Central memory CD8-positive, alpha-beta T cell (primary cell): ENCODE measurements around the gene ZNF484.
"Not testable (repeated sequence)": the region's sequence is repeated elsewhere in the genome, so short reads cannot be mapped to it uniquely, and the experiment has no call there.

Experiments used
- ATAC-seq: fragments of 150-1000 bp; cut with Tn5 transposase; replicated peaks from 2 replicates; pipeline ENCODE4 v1.10.0; 2022; ENCODE audit warnings: mild to moderate bottlenecking, moderate FRiP score, moderate number of reproducible peaks; ENCODE audit not compliant: poor library complexity, severe bottlenecking; ENCODE audit errors: extremely low read depth
- DNase-seq, 2 donors: peaks; one replicate each; pipeline ENCODE4 v3.0.0; 2021; ENCODE audit warnings: low spot score in 2 of 2
- H3K27ac Mint-ChIP-seq: one replicate; pipeline ENCODE4 v1.8.0; 2022; ENCODE audit warnings: low read depth, mild to moderate bottlenecking, moderate library complexity, mixed read lengths
- H3K27me3 Mint-ChIP-seq: one replicate; pipeline ENCODE4 v1.8.0; 2022; ENCODE audit warnings: mixed read lengths
- H3K36me3 Mint-ChIP-seq: one replicate; pipeline ENCODE4 v1.8.0; 2022; ENCODE audit warnings: mild to moderate bottlenecking, moderate library complexity, mixed read lengths; ENCODE audit not compliant: insufficient read depth
- H3K4me1 Mint-ChIP-seq: one replicate; pipeline ENCODE4 v1.8.0; 2022; ENCODE audit warnings: mixed read lengths
- H3K4me3 Mint-ChIP-seq: one replicate; pipeline ENCODE4 v1.8.0; 2022; ENCODE audit warnings: mild to moderate bottlenecking, moderate library complexity, mixed read lengths
- H3K9me3 Mint-ChIP-seq: one replicate; pipeline ENCODE4 v1.8.0; 2022; ENCODE audit warnings: mixed read lengths

Gene ZNF484

DNA sequence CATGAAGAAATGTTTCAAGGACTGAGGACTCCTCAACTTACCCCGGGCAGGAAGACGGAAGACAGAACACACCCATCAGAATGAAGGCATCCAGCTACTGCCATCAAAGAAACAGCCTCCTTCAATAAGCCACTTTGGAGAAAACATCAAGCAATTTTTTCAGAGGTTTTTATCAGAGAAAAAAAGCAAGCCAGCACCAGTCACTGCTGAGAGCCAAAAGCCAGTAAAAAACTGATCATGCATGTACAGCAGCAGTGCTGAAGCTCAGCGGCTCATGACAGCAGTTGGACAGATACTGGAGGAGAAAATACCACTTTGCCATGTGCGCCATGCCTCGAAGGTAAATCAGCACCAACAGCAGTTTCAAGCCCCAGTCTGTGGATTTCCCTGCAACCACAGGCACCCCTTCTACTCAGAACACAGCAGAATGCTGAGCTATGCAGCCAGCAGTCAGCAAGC lies 10.1 kb upstream of the ZNF484 start:
- Mint-ChIP-seq H3K36me3 (peaks cover 7% of the 10 kb centered on the region), H3K27me3 (no peaks in the 10 kb centered on the region), H3K4me3 (no peak overlapping the region), H3K9me3 (no peaks in the 10 kb centered on the region), H3K27ac (no peak overlapping the region), H3K4me1 (peaks cover 23% of the 10 kb centered on the region)
- ATAC-seq, result peak; percentile 19
- DNase-seq, result no peak

DNA sequence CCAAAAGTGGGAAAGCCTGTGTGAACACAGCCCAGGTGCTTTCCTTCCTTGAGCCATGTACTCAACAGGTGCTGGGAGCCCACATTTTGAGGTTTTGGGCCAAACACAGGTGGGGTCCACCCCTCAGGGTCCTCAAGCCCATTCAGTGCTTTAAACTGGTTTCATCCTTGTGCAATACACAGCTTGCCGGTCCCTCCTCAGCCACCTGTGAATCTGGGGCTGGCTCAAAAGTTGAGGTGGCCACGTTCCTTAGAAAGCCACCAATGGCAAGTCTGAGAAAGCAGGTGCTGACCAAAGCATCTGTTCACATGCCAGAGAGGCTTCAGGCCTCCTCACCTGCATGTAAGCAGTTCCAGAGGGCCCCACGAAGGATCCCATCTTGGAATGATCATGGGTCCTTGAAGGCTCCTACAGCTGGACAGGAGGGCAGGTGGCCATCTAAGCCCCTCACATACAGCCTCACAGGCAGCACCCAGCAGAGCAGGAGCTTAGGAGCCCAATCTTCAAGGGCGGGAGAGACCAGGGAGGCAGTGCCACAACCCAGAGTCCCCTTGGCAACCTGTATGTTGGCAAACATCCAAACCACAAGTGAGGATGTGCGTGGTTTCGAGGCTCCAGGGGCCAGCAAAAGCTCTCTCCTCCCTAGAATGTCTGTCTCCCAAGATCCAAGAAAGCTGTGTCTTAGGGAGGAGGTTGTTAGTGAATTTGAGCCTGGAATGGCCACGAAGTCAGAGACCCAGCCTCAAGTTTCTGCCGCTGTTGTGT lies 9.2 kb upstream of the ZNF484 start:
- DNase-seq, result peak in 1 of 2 donors; percentile 50
- peak; percentile 49 for ATAC-seq
- H3K4me1 Mint-ChIP-seq, result peaks cover 23% of the 10 kb centered on the region
- H3K4me3 Mint-ChIP-seq, H3K27ac Mint-ChIP-seq, H3K9me3 Mint-ChIP-seq, H3K36me3 Mint-ChIP-seq, H3K27me3 Mint-ChIP-seq: not testable (repeated sequence)

GRCh38 chr9:92883666-92884405 lies 6.0 kb upstream of the ZNF484 start:
- H3K27me3 Mint-ChIP-seq, ATAC-seq, H3K27ac Mint-ChIP-seq, H3K9me3 Mint-ChIP-seq, DNase-seq, H3K36me3 Mint-ChIP-seq, H3K4me3 Mint-ChIP-seq: not testable (repeated sequence)
- H3K4me1 Mint-ChIP-seq, result peaks cover 23% of the 10 kb centered on the region

- peaks cover 13% of the 10 kb centered on the region for H3K36me3 Mint-ChIP-seq
- H3K9me3 Mint-ChIP-seq, result no peaks in the 10 kb centered on the region
- H3K27me3 Mint-ChIP-seq, result no peaks in the 10 kb centered on the region
- no peak overlapping the region for H3K27ac Mint-ChIP-seq
- no peak for DNase-seq
- peaks cover 24% of the 10 kb centered on the region for H3K4me1 Mint-ChIP-seq
- no peak for ATAC-seq
- no peak overlapping the region for H3K4me3 Mint-ChIP-seq
Observed at GRCh38 chr9:92882276-92882675, 4.4 kb upstream of the ZNF484 start.

GRCh38 chr9:92875373-92875772 lies 2.5 kb downstream of the ZNF484 start:
- Mint-ChIP-seq H3K27ac (peak overlapping the region; percentile 100), H3K9me3 (no peaks in the 10 kb centered on the region), H3K4me1 (peaks cover 68% of the 10 kb centered on the region), H3K4me3 (peak overlapping the region; percentile 14), H3K27me3 (no peaks in the 10 kb centered on the region), H3K36me3 (peaks cover 28% of the 10 kb centered on the region)
- ATAC-seq (no peak), DNase-seq (no peak)

GRCh38 chr9:92870289-92870688 lies 7.5 kb downstream of the ZNF484 start:
- peaks cover 57% of the 10 kb centered on the region for H3K4me1 Mint-ChIP-seq
- H3K27me3 Mint-ChIP-seq, result no peaks in the 10 kb centered on the region
- H3K27ac Mint-ChIP-seq, result no peak overlapping the region
- ATAC-seq, result no peak
- no peaks in the 10 kb centered on the region for H3K9me3 Mint-ChIP-seq
- peaks cover 31% of the 10 kb centered on the region for H3K36me3 Mint-ChIP-seq
- H3K4me3 Mint-ChIP-seq, result no peak overlapping the region
- no peak for DNase-seq

GRCh38 chr9:92866600-92866999 lies 11.2 kb downstream of the ZNF484 start:
- not testable (repeated sequence) for ATAC-seq, DNase-seq, H3K9me3 Mint-ChIP-seq, H3K4me3 Mint-ChIP-seq, H3K27me3 Mint-ChIP-seq, H3K27ac Mint-ChIP-seq
- Mint-ChIP-seq H3K36me3 (peaks cover 27% of the 10 kb centered on the region), H3K4me1 (peaks cover 60% of the 10 kb centered on the region)

- no peak for DNase-seq
- H3K4me3 Mint-ChIP-seq, result no peak overlapping the region
- H3K9me3 Mint-ChIP-seq, result no peaks in the 10 kb centered on the region
- H3K4me1 Mint-ChIP-seq, result peaks cover 51% of the 10 kb centered on the region
- H3K27me3 Mint-ChIP-seq, result no peaks in the 10 kb centered on the region
- peaks cover 26% of the 10 kb centered on the region for H3K36me3 Mint-ChIP-seq
- H3K27ac Mint-ChIP-seq, result no peak overlapping the region
- no peak for ATAC-seq
Observed at GRCh38 chr9:92864152-92864551, 13.7 kb downstream of the ZNF484 start.

DNA sequence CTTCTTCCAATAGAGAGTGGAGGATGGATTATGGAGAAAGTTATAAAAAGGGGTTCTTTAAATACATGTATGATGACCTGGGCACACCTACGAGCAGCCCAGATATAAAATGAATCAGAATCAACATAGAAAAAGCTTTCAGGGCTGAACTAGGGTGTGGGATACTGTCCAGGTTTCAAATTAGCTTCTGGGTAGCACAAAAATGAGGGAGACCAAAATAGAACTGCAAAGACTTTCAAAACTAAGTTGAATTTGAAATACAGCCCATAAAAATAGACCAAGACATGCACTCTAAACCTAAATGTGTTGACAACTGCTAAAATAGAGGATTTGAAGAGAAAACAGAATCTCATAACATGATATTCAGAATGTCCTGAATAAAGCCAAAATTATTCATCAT lies 17.0 kb downstream of the ZNF484 start:
- no peak for ATAC-seq
- Mint-ChIP-seq H3K9me3 (no peaks in the 10 kb centered on the region), H3K4me3 (no peak overlapping the region), H3K27me3 (no peaks in the 10 kb centered on the region), H3K27ac (peak overlapping the region; percentile 20), H3K4me1 (peaks cover 49% of the 10 kb centered on the region), H3K36me3 (peaks cover 34% of the 10 kb centered on the region)
- DNase-seq, result no peak

- Mint-ChIP-seq H3K36me3 (peaks cover 57% of the 10 kb centered on the region), H3K9me3 (no peaks in the 10 kb centered on the region), H3K4me1 (peaks cover 25% of the 10 kb centered on the region), H3K4me3 (no peak overlapping the region), H3K27ac (no peak overlapping the region), H3K27me3 (no peaks in the 10 kb centered on the region)
- no peak for DNase-seq
- no peak for ATAC-seq
Observed at GRCh38 chr9:92857236-92857635, 20.6 kb downstream of the ZNF484 start.

GRCh38 chr9:92853716-92854115 lies 24.1 kb downstream of the ZNF484 start:
- Mint-ChIP-seq H3K27me3 (no peaks in the 10 kb centered on the region), H3K27ac (no peak overlapping the region), H3K9me3 (no peaks in the 10 kb centered on the region), H3K36me3 (peaks cover 59% of the 10 kb centered on the region), H3K4me3 (no peak overlapping the region), H3K4me1 (peaks cover 9% of the 10 kb centered on the region)
- ATAC-seq (no peak), DNase-seq (no peak)

DNA sequence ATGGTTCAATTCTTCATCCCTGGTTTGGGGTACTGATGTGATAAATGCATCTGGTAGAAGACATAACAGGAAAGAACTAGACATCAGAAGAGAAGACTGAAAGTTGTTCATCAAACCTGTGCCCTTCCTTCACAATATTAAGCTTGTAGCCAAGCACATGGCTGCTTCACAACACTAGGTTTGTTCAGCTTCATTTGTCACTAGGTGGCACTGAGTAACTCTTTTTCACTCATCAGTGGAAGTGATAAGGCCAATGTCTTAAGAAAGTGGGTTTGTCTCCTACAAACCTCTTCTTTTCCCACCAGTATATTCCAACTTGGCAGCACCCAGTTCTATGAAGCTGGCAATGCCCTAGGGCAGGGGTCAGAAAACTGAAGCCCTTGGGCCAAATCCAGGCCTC lies 26.9 kb downstream of the ZNF484 start:
- ATAC-seq, result no peak
- H3K4me1 Mint-ChIP-seq, result no peaks in the 10 kb centered on the region
- H3K27me3 Mint-ChIP-seq, result no peaks in the 10 kb centered on the region
- no peaks in the 10 kb centered on the region for H3K9me3 Mint-ChIP-seq
- no peak overlapping the region for H3K4me3 Mint-ChIP-seq
- H3K36me3 Mint-ChIP-seq, result peaks cover 57% of the 10 kb centered on the region
- no peak for DNase-seq
- H3K27ac Mint-ChIP-seq, result no peak overlapping the region

DNA sequence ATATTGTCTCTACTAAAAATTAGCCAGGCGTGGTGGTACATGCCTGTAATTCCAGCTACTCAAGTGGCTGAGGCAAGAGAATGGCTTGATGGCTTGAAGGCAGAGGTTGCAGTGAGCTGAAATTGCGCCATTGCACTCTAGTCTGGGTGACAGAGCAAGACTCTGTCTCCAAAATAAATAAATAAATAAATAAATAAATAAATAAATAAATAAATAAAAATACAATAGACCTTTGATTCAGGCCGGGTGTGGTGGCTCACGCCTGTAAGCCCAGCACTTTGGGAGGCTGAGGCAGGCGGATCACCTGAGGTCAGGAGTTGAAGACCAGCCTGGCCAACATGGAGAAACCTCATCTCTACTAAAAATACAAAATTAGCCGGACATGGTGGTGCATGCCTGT lies 29.1 kb downstream of the ZNF484 start:
- H3K27me3 Mint-ChIP-seq, DNase-seq, H3K4me3 Mint-ChIP-seq, H3K4me1 Mint-ChIP-seq, ATAC-seq, H3K9me3 Mint-ChIP-seq, H3K27ac Mint-ChIP-seq: not testable (repeated sequence)
- H3K36me3 Mint-ChIP-seq, result peaks cover 41% of the 10 kb centered on the region
